Left forelimb (tissue), 1 donor: Measurements from ENCODE around the gene GNA12.
"Not testable (repeated sequence)": the region's sequence is repeated elsewhere in the genome, so short reads cannot be mapped to it uniquely, and the experiment has no call there.

Source experiments
- DNase-seq: peaks from one replicate; pipeline ENCODE4 v3.0.0-alpha.2; 2018; ENCODE audit warnings: low spot score

Gene GNA12

GRCh38 chr7:2710901-2711551, 133.1 kb downstream of the GNA12 start:
- DNase-seq, result no peak

- DNase-seq, result no peak
These were observed 133.8 kb downstream of the GNA12 start for GRCh38 chr7:2710286-2710655.

GRCh38 chr7:2709553-2710285, 134.4 kb downstream of the GNA12 start:
- DNase-seq, result no peak

- no peak for DNase-seq
These were observed 135.4 kb downstream of the GNA12 start for GRCh38 chr7:2708547-2709310.

GRCh38 chr7:2708041-2708440, 136.1 kb downstream of the GNA12 start:
- no peak for DNase-seq

- DNase-seq, result no peak
These were observed 136.6 kb downstream of the GNA12 start for GRCh38 chr7:2707481-2707880.

- DNase-seq, result no peak
These were observed 137.4 kb downstream of the GNA12 start for GRCh38 chr7:2706685-2707126.

GRCh38 chr7:2705371-2706096, 138.6 kb downstream of the GNA12 start:
- no peak for DNase-seq

- no peak for DNase-seq
These were observed 141.5 kb downstream of the GNA12 start for GRCh38 chr7:2702594-2702957.

- no peak for DNase-seq
These were observed 142.1 kb downstream of the GNA12 start for GRCh38 chr7:2701832-2702593.

- no peak for DNase-seq
These were observed 142.7 kb downstream of the GNA12 start for GRCh38 chr7:2701424-2701823.

GRCh38 chr7:2700141-2700850, 143.8 kb downstream of the GNA12 start:
- no peak for DNase-seq

- no peak for DNase-seq
These were observed 144.9 kb downstream of the GNA12 start for GRCh38 chr7:2699289-2699620.

GRCh38 chr7:2698581-2699288, 145.4 kb downstream of the GNA12 start:
- DNase-seq, result no peak

- not testable (repeated sequence) for DNase-seq
These were observed 150.0 kb downstream of the GNA12 start for GRCh38 chr7:2694122-2694436.

- DNase-seq, result not testable (repeated sequence)
These were observed 150.5 kb downstream of the GNA12 start for GRCh38 chr7:2693420-2694121.

GRCh38 chr7:2692543-2692942, 151.6 kb downstream of the GNA12 start:
- DNase-seq, result no peak

- DNase-seq, result not testable (repeated sequence)
These were observed 152.1 kb downstream of the GNA12 start for GRCh38 chr7:2691932-2692439.

GRCh38 chr7:2691011-2691707, 152.9 kb downstream of the GNA12 start:
- DNase-seq, result no peak
